Measurements from ENCODE around the gene DNAH9.
"Not testable (repeated sequence)": the region's sequence is repeated elsewhere in the genome, so short reads cannot be mapped to it uniquely, and the experiment has no call there.

The DNAH9 gene

DNA sequence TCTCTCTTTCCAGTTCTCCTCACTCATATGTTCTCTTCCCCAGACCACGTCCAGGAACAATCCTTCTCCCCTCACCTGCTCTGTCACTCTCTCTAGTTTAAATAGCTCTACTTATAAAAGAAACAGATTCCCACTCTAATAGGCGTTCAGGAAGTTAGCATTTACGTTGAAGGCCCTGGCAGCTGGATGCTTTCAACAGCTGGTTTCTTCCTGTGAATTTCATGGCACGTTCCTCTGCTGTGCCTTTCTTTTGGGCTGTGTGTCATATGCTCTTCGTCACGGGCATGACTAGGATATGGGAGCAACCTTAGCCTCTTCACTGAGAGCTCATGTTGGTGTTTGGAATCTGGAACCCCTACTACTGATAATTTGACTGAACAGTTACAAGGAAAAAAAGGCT, 325.8 kb downstream of the DNAH9 start:
- DNase-seq = no peak

DNA sequence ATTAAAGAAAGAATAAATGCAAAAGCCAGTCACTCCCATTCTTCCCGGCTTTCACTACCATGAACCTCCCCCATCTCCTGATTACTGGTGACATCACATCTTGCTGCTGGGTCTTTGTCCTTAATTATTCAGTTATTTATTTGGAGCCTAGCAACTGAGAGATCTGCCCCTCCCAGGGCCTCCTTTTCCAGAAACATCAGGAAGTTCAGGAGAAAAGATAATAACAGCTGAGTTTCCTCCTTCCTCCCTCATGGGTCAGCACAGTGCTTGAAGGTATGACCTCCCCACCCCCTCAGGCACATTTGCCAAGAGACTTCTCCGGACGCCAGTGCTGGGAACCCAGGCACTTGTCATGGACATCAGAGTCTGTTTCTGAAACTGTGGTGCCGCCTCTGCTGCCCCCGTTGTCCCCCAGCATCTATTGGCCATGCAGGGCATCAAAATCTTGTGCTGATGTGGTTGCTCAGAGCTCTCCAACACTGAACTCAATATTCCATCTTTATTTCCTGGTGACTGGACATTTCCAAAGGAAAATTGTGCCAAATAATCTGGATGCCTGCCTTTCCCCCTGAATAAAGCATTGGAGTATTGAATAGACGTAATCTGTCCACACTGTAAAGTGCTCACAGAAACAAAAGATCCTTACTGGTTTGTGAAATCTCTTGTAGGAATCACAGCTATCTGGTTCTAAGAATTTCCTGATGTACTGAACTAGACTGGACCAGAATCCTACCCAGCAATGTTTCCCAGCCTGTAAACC, 327.2 kb downstream of the DNAH9 start:
- no peak for DNase-seq

GRCh38 chr17:11928436-11928835, 330.2 kb downstream of the DNAH9 start:
- DNase-seq = no peak

- DNase-seq = no peak
Observed at GRCh38 chr17:11932337-11932898, 334.1 kb downstream of the DNAH9 start.

DNA sequence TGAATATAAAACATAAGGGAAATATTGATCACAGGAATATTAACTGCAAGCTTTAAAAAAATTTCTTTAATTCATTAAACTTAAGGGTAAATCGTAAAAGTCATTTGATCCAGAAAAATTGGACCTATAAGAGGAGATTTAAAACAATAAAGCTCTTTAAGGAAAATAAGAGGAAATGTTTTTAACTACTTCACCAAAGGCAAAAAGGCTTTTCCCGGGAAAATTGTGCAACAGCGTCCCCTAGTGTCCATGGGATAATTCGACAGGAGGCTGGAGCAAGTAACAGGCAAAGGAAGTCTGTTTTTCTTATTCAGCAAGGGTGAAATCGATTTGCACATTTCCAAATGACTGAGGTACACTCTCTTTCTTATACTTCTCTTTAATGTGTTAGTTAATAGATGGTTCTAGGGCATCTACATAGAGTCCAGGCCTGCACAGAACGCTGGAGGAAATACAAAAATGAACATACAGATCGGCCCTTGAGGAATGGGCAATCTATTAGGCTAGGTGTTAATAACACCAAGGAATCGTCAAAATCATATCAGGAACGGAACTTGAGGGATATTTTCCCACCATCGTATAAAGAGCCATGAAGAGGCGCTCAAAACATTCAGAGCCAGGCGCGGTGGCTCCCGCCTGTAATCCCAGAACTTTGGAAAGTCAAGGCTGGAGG, 337.6 kb downstream of the DNAH9 start:
- peak; percentile 31 for DNase-seq

DNA sequence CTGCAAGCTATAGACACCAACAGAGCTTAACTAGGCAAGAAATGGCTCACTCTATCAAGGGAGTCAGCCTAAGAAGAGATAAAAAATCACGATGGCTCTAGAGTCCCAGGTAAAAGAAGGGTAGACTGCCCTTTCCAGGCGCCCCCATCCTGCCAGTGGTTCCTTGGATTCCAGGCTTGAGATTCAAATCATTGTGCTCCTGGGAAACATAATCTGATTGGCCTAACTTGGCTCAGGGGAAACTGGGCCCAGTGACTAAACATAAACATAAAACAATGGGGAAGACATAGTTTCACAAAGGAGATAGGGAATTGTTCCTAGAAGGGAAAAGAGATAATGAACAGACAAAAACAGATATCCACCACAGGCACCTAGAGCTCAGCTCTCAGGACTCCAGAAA, 342.6 kb downstream of the DNAH9 start:
- no peak for DNase-seq

- DNase-seq = not testable (repeated sequence)
Observed at GRCh38 chr17:11943086-11943485, 344.8 kb downstream of the DNAH9 start.

- no peak for DNase-seq
Observed at GRCh38 chr17:11943759-11944347, 345.6 kb downstream of the DNAH9 start.

DNA sequence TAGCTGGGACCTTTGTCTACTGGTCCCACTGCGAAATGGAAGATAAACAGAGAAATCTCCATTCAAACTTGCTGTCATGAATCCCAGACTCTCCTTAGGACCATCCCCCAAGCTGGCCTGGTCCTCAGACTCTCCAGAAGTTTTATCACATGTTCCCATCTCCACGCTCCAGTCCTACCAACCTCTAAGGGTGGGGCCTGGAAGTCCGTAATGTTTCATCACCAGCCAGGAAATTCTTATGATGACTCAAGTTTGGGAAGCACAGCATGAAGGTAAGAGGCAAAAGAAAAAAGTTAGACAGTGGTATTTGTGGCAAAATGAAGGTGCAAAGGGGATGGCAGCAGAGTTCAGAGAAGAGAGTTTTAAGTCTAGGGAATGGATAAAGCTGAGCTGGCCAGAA, 346.3 kb downstream of the DNAH9 start:
- no peak for DNase-seq

DNA sequence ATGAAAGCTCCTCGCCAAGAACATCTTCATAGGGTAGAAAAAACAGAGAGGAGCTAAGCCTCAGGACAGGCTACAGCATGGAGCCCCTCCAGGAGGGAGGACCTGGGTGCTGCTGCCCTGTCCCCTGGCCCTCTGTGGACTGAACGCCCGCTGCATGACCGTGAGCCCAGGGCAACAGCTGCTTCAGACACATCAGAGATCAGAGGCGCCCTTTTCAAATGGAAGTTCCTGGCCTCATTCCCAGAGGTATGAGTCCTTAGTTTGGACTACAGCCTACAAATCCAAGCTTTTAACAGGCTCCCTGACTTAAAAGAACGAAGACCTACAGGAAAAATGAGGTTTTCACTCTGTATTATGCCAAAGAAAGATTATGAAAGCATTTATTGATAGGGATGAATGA, 350.5 kb downstream of the DNAH9 start:
- no peak for DNase-seq

- DNase-seq = not testable (repeated sequence)
Observed at GRCh38 chr17:11949571-11949970, 351.3 kb downstream of the DNAH9 start.

- DNase-seq = no peak
Observed at GRCh38 chr17:11950771-11951519, 352.7 kb downstream of the DNAH9 start.

GRCh38 chr17:11952610-11953009, 354.3 kb downstream of the DNAH9 start:
- no peak for DNase-seq

- no peak for DNase-seq
Observed at GRCh38 chr17:11953924-11954323, 355.7 kb downstream of the DNAH9 start.

- DNase-seq = no peak
Observed at GRCh38 chr17:11954936-11955335, 356.7 kb downstream of the DNAH9 start.

DNA sequence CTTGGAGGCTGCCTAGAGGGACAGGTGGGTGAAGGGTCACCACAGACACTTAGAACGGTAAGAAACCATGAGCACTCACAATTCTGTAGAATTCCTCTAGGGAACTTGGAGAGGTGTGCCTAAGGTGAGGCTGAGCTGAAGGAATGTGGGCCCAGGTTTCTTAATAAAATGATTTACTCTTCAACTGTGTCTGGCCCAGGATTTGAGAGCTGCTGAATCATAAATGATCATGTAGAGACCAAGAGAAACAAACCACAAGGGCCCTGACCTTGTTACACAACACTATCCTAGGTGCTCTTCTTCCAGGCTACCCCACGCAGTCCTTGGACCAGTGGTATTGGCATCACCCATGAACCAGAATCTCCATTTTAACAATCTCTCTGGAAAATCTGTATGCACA, 371.3 kb downstream of the DNAH9 start:
- DNase-seq = no peak

DNA sequence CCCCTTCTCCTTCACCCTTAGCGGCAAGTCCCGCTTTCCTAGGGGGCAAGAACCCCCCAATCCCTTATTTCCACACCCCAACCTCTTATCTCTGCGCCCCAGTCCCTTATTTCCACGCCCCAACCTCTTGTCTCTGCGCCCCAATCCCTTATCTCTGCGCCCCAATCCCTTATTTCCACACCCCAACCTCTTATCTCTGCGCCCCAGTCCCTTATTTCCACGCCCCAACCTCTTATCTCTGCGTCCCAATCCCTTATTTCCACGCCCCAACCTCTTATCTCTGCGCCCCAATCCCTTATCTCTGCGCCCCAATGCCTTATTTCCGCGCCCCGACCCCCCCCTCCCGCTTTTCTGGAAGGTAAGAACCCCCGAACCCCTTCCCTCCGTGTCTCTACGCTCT, 374.5 kb downstream of the DNAH9 start:
- DNase-seq = not testable (repeated sequence)

DNA sequence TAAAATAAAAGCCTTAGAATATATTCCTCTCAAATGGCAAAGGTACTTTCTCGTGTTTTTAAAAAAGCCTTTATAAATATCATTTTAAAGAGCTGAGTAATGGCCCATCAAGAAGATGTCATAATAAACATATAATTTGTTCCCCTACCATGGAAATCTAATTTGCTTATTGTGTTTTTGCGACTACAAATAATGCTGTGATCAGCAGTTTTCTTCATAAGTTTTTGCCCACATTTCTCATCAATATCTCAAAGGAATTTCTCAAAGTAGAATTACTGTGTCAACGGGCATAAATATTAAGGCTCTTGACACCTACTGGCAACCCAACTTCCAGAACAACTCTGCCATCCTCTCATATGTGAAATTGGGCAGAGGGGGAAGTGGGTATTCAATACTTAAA, 381.5 kb downstream of the DNAH9 start:
- no peak for DNase-seq

- DNase-seq = no peak
Observed at GRCh38 chr17:11980813-11981212, 382.5 kb downstream of the DNAH9 start.

- no peak for DNase-seq
Observed at GRCh38 chr17:11981862-11982261, 383.6 kb downstream of the DNAH9 start.

- DNase-seq = no peak
Observed at GRCh38 chr17:11986179-11986941, 388.1 kb downstream of the DNAH9 start.

DNA sequence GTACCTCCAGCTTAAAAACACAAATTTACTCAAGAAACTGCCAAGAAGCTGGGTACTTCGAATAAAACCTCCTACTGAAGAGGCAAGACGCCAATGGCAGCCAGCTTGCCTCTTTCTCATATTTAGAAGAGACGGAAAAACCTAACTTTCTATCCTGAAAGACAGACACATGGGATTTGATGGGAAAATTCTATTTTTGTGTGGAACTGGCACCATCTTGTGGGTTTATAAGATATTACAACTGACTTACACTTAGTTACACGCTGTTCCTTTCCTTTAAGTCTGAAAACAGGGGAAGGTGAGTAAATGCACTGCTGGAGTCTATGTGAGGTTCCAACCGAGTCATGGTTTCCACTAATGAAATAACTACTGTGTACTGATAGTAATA, 388.7 kb downstream of the DNAH9 start:
- peak; percentile 42 for DNase-seq

Measured in NCI-H748 treated with DMSO at 0.1 percent for 48 hours (cell line).